KBM-7 (cell line): ENCODE measurements around the gene ZNF611.
"Not testable (repeated sequence)": the region's sequence is repeated elsewhere in the genome, so short reads cannot be mapped to it uniquely, and the experiment has no call there.

ENCODE experiments used
- DNase-seq: peaks from one replicate; pipeline ENCODE4 v3.0.0-alpha.2; 2015
- in situ Hi-C: fragments of 300-500 bp; cut with MboI; formaldehyde crosslinking; loops from 2 replicates; pipeline ENCODE4 v1.14.3; 2020; ENCODE audit warnings: low sequenced_read_pairs, low pct_unique_long_range_greater_than_20kb, mixed read lengths

ZNF611 gene

DNA sequence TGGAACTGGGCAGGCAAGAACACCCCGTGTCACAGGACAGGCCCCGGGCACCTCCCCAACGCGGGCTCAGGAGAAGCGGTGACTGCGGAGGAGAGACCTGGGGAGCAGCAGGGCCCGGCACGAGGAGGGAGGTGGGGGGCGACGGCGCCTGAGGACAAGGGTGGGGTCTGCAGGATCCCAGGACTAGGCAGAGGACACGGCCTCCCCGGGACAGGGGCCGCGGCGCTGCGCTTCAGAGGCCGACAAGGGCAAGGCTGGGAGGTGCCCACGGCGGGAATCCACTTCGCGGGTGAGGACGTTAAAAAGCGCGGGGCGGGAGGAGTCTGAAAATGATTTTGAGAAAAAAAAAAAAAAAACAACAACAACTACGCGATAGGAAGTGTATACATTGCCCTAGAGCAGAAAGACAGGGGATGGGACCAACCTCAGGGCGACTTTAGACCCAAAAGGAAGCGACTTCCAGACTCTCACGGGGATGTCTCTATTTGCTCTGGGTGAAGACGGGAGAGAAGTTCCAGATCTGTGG lies 44.9 kb downstream of the ZNF611 start:
- no peak for DNase-seq
- in situ Hi-C loops: no loop called here

- peak; percentile 16 for DNase-seq
- in situ Hi-C loops: not testable (repeated sequence)
Measured at GRCh38 chr19:52688925-52689796, 45.7 kb downstream of the ZNF611 start.

- DNase-seq: no peak
- in situ Hi-C loops: no loop called here
Measured at GRCh38 chr19:52688335-52688734, 46.5 kb downstream of the ZNF611 start.

GRCh38 chr19:52687684-52688083 lies 47.2 kb downstream of the ZNF611 start:
- in situ Hi-C loops: no loop called here

DNA sequence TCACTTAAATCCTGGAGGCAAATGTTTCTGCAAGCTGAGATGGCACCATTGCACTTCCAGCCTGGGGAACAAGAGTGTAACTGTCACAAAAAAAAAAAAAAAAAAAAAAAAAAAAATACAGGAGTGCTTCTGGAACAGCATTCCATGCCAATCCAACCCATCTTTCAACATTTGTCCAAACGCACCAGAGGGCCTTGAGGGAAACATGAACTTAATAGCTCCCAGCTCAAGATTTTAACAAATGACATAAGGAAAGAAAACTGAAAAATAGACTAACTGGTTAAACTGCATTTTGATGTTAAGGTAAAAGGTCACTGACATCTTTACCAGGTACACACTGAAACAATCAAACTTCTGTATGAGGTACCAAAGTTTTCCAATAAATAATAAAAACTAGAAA lies 49.0 kb downstream of the ZNF611 start:
- DNase-seq: no peak
- in situ Hi-C loops: no loop called here

More at GRCh38 chr19:52687684-52688083, 47.2 kb downstream of the ZNF611 start:
- DNase-seq: no peak

DNA sequence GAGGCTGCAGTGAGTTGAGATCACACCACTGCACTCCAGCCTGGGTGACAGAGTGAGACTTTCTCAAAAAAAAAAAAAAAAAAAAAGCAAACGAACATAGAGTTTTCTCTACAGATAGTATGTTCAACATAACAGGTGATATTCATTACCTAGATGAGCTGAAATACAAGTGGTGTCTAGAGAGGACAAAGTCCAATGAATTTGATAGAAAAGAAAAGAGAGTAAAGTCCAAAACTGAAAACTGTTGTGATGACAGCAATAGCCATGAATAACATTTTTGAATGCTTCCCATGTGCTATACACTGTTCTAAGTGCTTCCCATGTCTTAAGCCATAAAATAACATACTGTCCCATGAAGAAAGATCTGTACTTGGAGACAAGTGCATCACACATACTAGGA lies 53.6 kb downstream of the ZNF611 start:
- in situ Hi-C loops: not testable (repeated sequence)

GRCh38 chr19:52679598-52679997 lies 55.2 kb downstream of the ZNF611 start:
- no peak for DNase-seq
- in situ Hi-C loops: no loop called here

More for the DNA sequence above, 53.6 kb downstream of the ZNF611 start:
- DNase-seq: not testable (repeated sequence)

GRCh38 chr19:52675239-52675638 lies 59.6 kb downstream of the ZNF611 start:
- in situ Hi-C loops, DNase-seq: not testable (repeated sequence)

- DNase-seq: no peak
- in situ Hi-C loops: no loop called here
Measured at GRCh38 chr19:52673014-52673413, 61.8 kb downstream of the ZNF611 start.

GRCh38 chr19:52670046-52670445 lies 64.8 kb downstream of the ZNF611 start:
- in situ Hi-C loops: no loop called here

DNA sequence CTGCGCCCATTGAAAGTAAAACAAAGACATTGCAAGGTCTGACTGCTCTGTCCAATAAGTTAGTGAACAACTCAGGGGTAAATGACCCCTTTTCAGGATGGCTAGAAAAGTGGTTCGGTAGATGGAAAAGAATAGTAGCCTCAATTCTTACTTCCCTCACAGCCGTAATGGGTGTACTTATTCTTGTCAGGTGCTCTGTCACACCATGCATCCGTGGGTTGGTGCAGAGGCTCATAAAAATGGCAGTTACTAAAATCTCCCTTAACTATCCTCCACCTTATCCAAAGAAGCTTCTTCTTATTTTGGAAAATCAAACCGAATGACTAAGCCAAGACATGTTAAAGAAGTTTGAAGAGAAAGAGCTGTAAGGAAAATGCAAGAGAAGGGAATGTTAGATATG lies 65.3 kb downstream of the ZNF611 start:
- in situ Hi-C loops: no loop called here
- no peak for DNase-seq

More at GRCh38 chr19:52670046-52670445, 64.8 kb downstream of the ZNF611 start:
- no peak for DNase-seq

DNA sequence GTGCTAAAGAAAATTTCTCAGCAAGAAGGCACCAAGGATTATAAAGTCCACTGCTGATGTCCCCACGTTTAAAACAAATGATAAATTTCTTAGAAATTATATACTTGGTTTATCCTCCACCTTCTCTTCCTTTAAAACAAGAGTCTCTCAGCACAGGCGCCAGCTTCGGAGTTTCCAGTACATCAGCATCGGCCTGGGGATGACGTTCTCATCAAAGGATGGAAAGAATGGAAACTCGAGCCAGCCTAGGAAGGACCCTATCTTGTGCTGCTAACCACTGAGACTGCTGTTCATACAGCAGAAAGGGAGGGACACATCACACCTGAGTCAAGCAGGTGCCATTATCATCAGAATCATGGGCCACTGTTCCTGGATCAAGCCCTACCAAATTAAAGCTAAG lies 66.9 kb downstream of the ZNF611 start:
- in situ Hi-C loops: no loop called here
- no peak for DNase-seq

DNA sequence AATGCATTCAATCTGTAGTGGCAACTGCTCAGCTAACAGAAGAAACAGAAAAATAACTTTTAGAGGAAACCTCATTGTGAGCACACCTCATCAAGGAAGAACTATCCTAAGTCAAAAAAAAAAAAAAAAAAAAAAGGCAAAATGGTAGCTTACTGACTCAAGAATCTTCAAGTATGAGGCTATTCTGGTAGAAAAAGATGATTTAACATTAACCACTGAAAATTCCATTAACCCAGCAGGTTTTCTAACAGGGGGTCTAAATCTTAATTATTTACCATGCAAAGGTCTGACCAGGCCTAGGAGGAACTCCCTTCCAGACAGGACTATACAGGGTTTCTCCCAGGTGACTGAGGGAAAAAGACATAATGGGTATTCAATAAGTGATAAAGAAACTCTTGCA lies 68.3 kb downstream of the ZNF611 start:
- in situ Hi-C loops: no loop called here
- no peak for DNase-seq

DNA sequence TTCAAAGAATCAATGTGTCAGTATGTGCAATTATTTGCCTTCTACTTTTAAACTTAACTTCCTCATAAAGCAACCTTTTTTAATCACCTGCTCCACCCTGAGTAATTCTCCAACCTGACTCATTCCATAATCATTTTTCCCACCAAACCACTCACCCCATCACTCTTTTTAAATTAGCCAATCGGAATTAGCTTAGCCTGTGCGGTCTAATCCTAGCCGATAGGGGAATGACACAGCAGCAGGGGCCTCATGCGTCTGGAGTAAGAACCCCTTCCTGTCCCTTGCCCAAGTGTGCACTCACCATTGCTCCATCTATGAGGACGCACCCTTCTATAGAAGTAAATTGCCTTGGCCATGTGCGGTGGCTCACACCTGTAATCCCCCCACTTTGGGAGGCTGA lies 69.3 kb downstream of the ZNF611 start:
- DNase-seq: no peak
- in situ Hi-C loops: no loop called here

- in situ Hi-C loops: no loop called here
- no peak for DNase-seq
Measured at GRCh38 chr19:52665027-52665426, 69.8 kb downstream of the ZNF611 start.

DNA sequence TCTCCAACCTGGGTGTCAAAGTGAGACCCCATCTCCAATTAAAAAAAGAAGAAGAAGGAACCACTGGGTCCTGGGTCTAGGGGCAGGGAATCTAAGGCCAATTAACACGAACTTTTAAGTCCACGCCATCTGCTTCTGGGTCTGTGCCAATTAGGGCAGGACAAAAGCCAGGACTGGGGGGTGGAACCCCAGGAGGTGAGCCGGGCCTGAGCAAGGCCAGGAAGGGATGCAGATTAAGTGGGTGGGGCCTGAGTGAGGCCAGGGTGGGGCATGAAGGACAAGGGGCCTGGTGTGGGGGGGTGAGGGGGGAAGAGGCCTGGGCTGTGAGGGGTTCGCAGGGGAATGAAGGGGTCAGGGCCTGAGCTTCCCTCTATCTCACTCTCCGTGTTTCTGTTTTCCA lies 70.4 kb downstream of the ZNF611 start:
- in situ Hi-C loops: no loop called here

GRCh38 chr19:52662631-52663030 lies 72.2 kb downstream of the ZNF611 start:
- no peak for DNase-seq

More for the DNA sequence above, 70.4 kb downstream of the ZNF611 start:
- DNase-seq: no peak

GRCh38 chr19:52660981-52661380 lies 73.9 kb downstream of the ZNF611 start:
- in situ Hi-C loops: no loop called here
- DNase-seq: no peak

More at GRCh38 chr19:52662631-52663030, 72.2 kb downstream of the ZNF611 start:
- in situ Hi-C loops: no loop called here

DNA sequence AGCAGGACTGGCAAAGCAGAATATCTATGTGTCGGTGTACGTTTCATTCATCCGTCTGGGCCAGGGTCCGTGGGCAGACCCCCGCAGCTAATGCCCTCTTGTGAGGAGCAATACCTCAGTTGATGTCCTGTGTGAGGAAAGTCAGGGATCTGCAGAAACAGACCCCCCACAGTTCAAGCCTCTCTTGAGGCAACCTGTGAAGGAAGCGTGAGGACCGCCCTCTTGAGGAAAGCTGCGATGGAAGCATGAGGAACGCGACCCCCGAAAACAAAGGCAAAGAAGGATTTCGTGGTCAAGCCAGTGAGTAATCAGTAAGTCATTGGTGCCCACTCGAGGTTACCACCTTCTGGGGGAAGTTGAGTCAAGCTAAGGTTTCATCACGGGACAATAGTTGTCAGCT lies 75.8 kb downstream of the ZNF611 start:
- in situ Hi-C loops: no loop called here
- DNase-seq: no peak

DNA sequence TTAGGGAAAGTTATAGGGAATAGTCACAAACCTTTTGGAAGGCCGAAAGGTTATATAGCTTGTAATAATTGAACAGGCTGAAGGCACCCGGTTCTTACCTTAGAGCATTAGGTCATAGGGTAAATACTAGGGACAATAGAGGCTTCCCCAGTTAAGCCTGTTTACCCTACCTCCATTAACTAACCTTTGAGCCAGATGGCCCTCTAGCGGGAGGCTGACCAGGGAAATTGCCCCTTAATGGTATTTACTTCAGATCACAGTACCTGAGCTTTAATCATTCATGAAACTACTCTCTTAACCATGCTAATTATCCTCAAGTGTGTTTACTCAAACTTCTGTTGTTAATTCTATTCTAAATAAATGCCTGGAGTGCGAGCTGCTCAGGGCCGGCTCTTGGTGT lies 76.2 kb downstream of the ZNF611 start:
- DNase-seq: no peak
- in situ Hi-C loops: no loop called here

- in situ Hi-C loops: no loop called here
- DNase-seq: no peak
Measured at GRCh38 chr19:52653161-52653560, 81.7 kb downstream of the ZNF611 start.
